ENCODE measurements around the gene LPP. TPM values are rescaled to one million over a fixed set of nuclear protein-coding genes. Genes with fewer than 3 reads are reported as not detected.

The LPP gene
- total and polyA plus RNA-seq, 10 of the 15 experiments (the other 5 are each of a cell fraction or from before 2014, with no cell fraction given), result under 0.01 to 0.62 (median 0.03) TPM

- Histone ChIP-seq H3K27ac (ENCODE audit: control insufficient read depth, insufficient read depth) (no peak overlapping the region), H3K9ac (ENCODE audit: control insufficient read depth, insufficient read depth, low read length) (no peak overlapping the region), H2AFZ (ENCODE audit: control insufficient read depth, low read depth, low read length) (no peak overlapping the region), H3K36me3 (ENCODE audit: control insufficient read depth in 2 of 2, insufficient read depth in 2 of 2, low read length in 1 of 2) (no peaks in the 10 kb centered on the region), H3K9me3 (replicated peaks; ENCODE audit: control insufficient read depth, insufficient read depth, low read length) (no peaks in the 10 kb centered on the region), H3K4me2 (ENCODE audit: control insufficient read depth, insufficient read depth) (no peak overlapping the region), H3K79me2 (ENCODE audit: control insufficient read depth, insufficient read depth, low read length) (no peaks in the 10 kb centered on the region), H3K27me3 (replicated peaks in 1 of 2; ENCODE audit: control insufficient read depth in 2 of 2, insufficient read depth in 2 of 2, low read length in 1 of 2) (no peaks in the 10 kb centered on the region; a peak in 1 of 4 replicates), H3K4me3 (no peak overlapping the region), H3K4me1 (ENCODE audit: control insufficient read depth, insufficient read depth, low read length) (no peaks in the 10 kb centered on the region), H4K20me1 (ENCODE audit: control insufficient read depth, insufficient read depth) (no peaks in the 10 kb centered on the region)
- in situ Hi-C loops (cut with MboI), result no loop called here
- ATAC-seq, result no peak
- RAD21 ChIA-PET (ENCODE audit: unreplicated experiment), result no interaction called here
- TF ChIP-seq PML (IDR thresholded peaks at IDR 0.05; ENCODE audit: low read length) (no peak), RAD51 (IDR thresholded peaks at IDR 0.05) (no peak), CBX5 (IDR thresholded peaks at IDR 0.05; ENCODE audit: low read depth) (no peak), SREBF2 (IDR thresholded peaks at IDR 0.05; ENCODE audit: low read length) (no peak), IKZF2 (IDR thresholded peaks at IDR 0.05) (no peak), RCOR1 (conservative IDR thresholded peaks at IDR 0.05; ENCODE audit: low read depth, low read length) (no peak), SMC3 (IDR thresholded peaks at IDR 0.05; ENCODE audit: borderline replicate concordance, low read length) (no peak), IKZF1 (conservative IDR thresholded peaks at IDR 0.05) (no peak), IRF4 (IDR thresholded peaks at IDR 0.05; ENCODE audit: low read depth, low read length) (no peak)
- TF ChIP-seq, protein P1, sequence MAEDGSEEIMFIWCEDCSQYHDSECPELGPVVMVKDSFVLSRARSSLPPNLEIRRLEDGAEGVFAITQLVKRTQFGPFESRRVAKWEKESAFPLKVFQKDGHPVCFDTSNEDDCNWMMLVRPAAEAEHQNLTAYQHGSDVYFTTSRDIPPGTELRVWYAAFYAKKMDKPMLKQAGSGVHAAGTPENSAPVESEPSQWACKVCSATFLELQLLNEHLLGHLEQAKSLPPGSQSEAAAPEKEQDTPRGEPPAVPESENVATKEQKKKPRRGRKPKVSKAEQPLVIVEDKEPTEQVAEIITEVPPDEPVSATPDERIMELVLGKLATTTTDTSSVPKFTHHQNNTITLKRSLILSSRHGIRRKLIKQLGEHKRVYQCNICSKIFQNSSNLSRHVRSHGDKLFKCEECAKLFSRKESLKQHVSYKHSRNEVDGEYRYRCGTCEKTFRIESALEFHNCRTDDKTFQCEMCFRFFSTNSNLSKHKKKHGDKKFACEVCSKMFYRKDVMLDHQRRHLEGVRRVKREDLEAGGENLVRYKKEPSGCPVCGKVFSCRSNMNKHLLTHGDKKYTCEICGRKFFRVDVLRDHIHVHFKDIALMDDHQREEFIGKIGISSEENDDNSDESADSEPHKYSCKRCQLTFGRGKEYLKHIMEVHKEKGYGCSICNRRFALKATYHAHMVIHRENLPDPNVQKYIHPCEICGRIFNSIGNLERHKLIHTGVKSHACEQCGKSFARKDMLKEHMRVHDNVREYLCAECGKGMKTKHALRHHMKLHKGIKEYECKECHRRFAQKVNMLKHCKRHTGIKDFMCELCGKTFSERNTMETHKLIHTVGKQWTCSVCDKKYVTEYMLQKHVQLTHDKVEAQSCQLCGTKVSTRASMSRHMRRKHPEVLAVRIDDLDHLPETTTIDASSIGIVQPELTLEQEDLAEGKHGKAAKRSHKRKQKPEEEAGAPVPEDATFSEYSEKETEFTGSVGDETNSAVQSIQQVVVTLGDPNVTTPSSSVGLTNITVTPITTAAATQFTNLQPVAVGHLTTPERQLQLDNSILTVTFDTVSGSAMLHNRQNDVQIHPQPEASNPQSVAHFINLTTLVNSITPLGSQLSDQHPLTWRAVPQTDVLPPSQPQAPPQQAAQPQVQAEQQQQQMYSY (CRISPR knock-in tag; IDR thresholded peaks at IDR 0.05), result no peak
- TF ChIP-seq, protein P2, sequence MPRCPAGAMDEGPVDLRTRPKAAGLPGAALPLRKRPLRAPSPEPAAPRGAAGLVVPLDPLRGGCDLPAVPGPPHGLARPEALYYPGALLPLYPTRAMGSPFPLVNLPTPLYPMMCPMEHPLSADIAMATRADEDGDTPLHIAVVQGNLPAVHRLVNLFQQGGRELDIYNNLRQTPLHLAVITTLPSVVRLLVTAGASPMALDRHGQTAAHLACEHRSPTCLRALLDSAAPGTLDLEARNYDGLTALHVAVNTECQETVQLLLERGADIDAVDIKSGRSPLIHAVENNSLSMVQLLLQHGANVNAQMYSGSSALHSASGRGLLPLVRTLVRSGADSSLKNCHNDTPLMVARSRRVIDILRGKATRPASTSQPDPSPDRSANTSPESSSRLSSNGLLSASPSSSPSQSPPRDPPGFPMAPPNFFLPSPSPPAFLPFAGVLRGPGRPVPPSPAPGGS (IDR thresholded peaks at IDR 0.05; ENCODE audit: borderline replicate concordance, insufficient read depth, low read depth, low read length, poor library complexity, severe bottlenecking), result no peak
- POLR2A ChIA-PET, result no interaction called here
- WGBS (ENCODE audit: insufficient coverage, insufficient replicate concordance, low lambda C conversion rate, missing lambda C conversion rate), result 18% methylated on average over 9 of the region's 9 CpGs
- CTCF ChIA-PET, result no interaction called here
- DNase-seq (ENCODE audit: low read depth, low spot score), result no peak
- no TSS peak for BruUV-seq (replicated peaks)
- FAIRE-seq, result no peak
- intact Hi-C loops (cut with micrococcal nuclease; ENCODE audit: unreplicated experiment), result no loop called here
- SMC1A ChIA-PET (ENCODE audit: uncharacterized antibody, unreplicated experiment), result interaction anchor here (0.6 kb wide), 1 partner anchor 16 kb away, joined by 3 read pairs; no protein-coding TSS in a partner anchor
Observed at GRCh38 chr3:188165596-188165995, 11.6 kb downstream of the LPP start.

Measured in GM12878 (cell line).